Measurements from ENCODE around the gene NEU1.

DNA sequence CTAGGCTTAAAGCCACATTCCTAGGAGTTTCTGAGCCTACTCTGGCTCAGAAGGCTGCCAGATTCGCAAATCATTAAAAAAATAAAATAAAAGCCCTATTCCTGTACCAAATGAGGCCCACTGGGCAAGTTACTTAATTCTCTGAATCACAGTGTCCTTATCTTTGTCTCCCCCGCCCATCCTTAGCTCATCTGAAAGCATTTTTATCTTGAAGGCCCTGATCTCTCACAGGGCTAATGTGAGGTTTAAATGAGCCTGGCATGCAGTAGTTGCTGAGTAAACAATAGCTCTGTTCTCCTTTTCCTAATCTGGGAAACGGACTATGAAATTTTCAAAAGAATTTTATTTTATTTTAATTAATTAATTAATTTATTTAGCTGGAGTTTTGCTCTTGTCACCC lies 41.3 kb upstream of the NEU1 start:
- no peak for TF ChIP-seq CHD4 (IDR thresholded peaks at IDR 0.05; ENCODE audit: borderline replicate concordance)
- no peak for TF ChIP-seq CTCF (IDR thresholded peaks at IDR 0.05)
- no peak for TF ChIP-seq CBX8 (IDR thresholded peaks at IDR 0.05)
- no peak for TF ChIP-seq MAFK (IDR thresholded peaks at IDR 0.05; ENCODE audit: partially characterized antibody)
- no peak for TF ChIP-seq POLR2A (IDR thresholded peaks at IDR 0.05; ENCODE audit: low read length)
- no peak for TF ChIP-seq RNF2 (IDR thresholded peaks at IDR 0.05; ENCODE audit: borderline replicate concordance, low read depth)
- TF ChIP-seq CHD2 (IDR thresholded peaks at IDR 0.05; ENCODE audit: low read length, partially characterized antibody): no peak
- no peak for TF ChIP-seq FOSB (CRISPR knock-in tag; IDR thresholded peaks at IDR 0.05)
- TF ChIP-seq, protein P1, sequence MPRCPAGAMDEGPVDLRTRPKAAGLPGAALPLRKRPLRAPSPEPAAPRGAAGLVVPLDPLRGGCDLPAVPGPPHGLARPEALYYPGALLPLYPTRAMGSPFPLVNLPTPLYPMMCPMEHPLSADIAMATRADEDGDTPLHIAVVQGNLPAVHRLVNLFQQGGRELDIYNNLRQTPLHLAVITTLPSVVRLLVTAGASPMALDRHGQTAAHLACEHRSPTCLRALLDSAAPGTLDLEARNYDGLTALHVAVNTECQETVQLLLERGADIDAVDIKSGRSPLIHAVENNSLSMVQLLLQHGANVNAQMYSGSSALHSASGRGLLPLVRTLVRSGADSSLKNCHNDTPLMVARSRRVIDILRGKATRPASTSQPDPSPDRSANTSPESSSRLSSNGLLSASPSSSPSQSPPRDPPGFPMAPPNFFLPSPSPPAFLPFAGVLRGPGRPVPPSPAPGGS (IDR thresholded peaks at IDR 0.05): no peak

All from A549 (cell line).